Measurements from ENCODE around the gene GINS1. TPM values are rescaled to one million over a fixed set of nuclear protein-coding genes. Genes with fewer than 3 reads are reported as not detected.

GINS1 gene
- total RNA-seq, 1 donor from 2014 or later = 1.4 TPM

GRCh38 chr20:25493748-25494505 lies 86.5 kb downstream of the GINS1 start:
- DNase-seq (ENCODE audit: low spot score) = no peak

GRCh38 chr20:25494506-25495188 lies 87.2 kb downstream of the GINS1 start:
- no peak for DNase-seq (ENCODE audit: low spot score)

GRCh38 chr20:25495189-25495824 lies 87.8 kb downstream of the GINS1 start:
- no peak for DNase-seq (ENCODE audit: low spot score)

DNA sequence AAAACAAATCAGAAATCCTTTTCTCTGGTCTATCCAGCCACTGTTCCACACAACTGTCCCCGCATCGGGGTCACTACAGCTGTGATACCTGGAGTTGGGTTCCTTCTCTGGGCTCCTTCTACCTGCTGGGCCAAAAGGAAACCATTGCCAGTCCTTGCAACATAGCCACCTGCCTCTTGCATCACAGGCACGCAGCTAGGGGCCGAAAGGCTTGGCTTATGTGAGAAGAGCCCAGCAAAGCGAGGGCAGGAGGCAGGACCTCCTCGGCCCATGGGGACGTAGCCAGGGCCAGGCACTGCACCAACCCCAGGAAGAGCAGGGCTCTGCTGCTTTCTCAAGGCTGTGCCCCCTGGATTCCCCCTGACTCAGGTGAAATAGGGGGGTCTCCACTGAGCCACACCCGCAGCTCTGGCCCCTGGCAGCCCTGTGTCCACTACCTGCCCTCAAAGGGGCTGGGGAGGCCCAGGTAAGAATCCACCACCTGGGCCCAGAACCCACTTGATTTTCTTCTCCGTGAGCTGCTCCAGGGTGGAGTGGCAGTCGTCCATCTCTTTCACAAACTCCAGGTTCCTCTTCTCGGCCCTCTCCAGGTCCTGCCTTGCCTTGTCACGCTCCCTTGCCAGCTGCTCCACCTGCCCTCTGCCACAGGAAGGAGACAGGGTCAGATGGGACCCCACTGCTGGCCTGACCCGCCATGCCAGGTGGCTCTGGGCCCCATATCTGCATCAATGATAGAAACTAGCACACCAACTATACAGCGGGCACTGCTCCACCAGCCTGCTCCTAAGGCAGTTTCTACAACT lies 88.9 kb downstream of the GINS1 start:
- DNase-seq (ENCODE audit: low spot score) = no peak

DNA sequence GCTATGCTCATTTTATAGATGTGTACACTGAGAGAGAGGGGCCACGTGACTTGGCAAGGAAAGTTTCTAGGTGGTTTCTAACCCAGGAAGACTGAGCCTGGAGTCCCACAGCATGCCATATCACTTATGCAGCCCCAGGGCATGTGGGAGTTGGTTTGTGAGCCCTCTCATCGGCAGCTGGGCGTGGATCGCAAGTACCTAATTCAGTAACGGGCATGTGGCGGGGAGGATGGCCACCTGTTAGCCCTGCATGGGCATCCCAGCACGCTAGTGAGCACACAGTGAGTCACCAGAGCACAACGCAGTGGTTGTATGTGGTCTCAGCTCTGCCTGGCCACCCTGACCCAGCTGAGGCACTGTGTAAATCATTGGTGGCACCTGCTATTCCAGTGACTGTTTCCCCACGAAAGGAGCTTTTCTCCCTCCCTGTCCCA lies 89.5 kb downstream of the GINS1 start:
- DNase-seq (ENCODE audit: low spot score) = no peak

DNA sequence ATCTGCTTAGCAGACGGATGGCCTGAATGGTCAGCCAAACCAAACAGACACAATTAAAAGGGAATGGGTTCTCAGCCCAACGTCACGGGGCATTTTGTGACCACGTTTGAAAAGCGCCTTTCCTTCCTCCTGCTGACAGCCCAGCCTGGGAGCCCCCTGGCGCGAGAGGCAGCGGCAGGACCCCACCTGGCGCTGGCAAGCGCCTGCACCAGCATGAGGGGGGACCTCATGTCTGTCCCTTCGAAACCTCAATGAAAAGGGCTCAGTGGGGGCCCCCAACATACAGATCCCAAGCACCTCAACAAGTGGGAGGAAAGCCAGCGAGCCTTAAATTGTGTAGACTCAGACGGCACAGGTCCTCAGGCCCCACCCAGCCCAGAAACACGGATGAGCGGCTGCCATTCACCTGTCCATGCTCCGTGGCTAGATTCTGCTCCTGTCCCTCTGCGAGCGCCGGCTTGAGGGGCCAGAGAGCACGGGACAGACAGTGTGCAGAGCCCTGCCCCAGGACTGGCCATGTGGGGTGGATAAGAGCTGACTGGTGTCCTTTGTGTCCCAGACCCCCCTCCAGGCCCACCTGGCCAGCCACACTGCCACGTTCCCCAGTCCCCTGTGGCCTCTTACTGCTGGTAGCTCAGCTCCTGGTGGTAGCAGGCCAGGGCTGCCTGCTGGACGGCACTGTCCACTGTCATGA lies 90.3 kb downstream of the GINS1 start:
- no peak for DNase-seq (ENCODE audit: low spot score)

Other genes with a start within 250 kb of the GINS1 start
- gene ENTPD6, start 212.0 kb upstream of the GINS1 start, total RNA-seq = 133 TPM
- 99.5 TPM for gene PYGB, start 159.6 kb upstream of the GINS1 start, total RNA-seq
- 81.1 TPM for gene ABHD12, start 16.8 kb upstream of the GINS1 start, total RNA-seq
- gene NINL, start 177.9 kb downstream of the GINS1 start, total RNA-seq = 20.8 TPM
- 2.8 TPM for gene NANP, start 216.3 kb downstream of the GINS1 start, total RNA-seq